Activated CD4-positive, alpha-beta T cell treated with anti-CD3 and anti-CD28 coated beads for 36 hours (primary cell): ENCODE results near the gene HBQ1. TPM values are rescaled to one million over a fixed set of nuclear protein-coding genes. Genes with fewer than 3 reads are reported as not detected.
"Not testable (repeated sequence)": the region's sequence is repeated elsewhere in the genome, so short reads cannot be mapped to it uniquely, and the experiment has no call there.

Source experiments
- ATAC-seq: fragments of 200-7000 bp; cut with Tn5 transposase; one replicate; pipeline ENCODE4 v1.10.0; 2021; ENCODE audit warnings: mild to moderate bottlenecking, moderate library complexity
- CTCF ChIA-PET: fragments of 350-600 bp; sonication (Branson Sonifier 250); formaldehyde crosslinking; loops from one replicate; lab custom pipeline; 2021; ENCODE audit warnings: antibody characterized with exemption; lab: Charles Lee
- POLR2A ChIA-PET: fragments of 350-600 bp; sonication (Branson Sonifier 250); formaldehyde crosslinking; loops from one replicate; lab custom pipeline; 2021; ENCODE audit warnings: antibody characterized with exemption, inconsistent platforms; lab: Charles Lee
- DNase-seq: peaks from one replicate; pipeline ENCODE4 v3.0.0-alpha.2; 2020
- H3K27ac Mint-ChIP-seq: one replicate; pipeline ENCODE4 v1.8.0; 2021; ENCODE audit warnings: mixed read lengths
- H3K27me3 Mint-ChIP-seq: one replicate; pipeline ENCODE4 v1.8.0; 2021; ENCODE audit warnings: mixed read lengths
- H3K36me3 Mint-ChIP-seq: one replicate; pipeline ENCODE4 v1.8.0; 2021; ENCODE audit warnings: low read depth, mixed read lengths
- H3K4me1 Mint-ChIP-seq: one replicate; pipeline ENCODE4 v1.8.0; 2021; ENCODE audit warnings: mixed read lengths
- H3K4me3 Mint-ChIP-seq: one replicate; pipeline ENCODE4 v1.8.0; 2021; ENCODE audit warnings: mild to moderate bottlenecking, moderate library complexity, mixed read lengths
- H3K9me3 Mint-ChIP-seq: one replicate; pipeline ENCODE4 v1.8.0; 2021; ENCODE audit warnings: low read depth, mixed read lengths
- intact Hi-C, 2 experiments: fragments of 100-400 bp; cut with DNase I in 1 of 2; cut with micrococcal nuclease in 1 of 2; formaldehyde crosslinking; loops; one replicate each; pipeline versions ENCODE4 v1.14.2 to v1.15.1; 2022 to 2024; cut with DNase I, micrococcal nuclease
- total RNA-seq, 2 experiments: library from RNA; stranded (reverse); gene quantifications; one replicate each; pipeline ENCODE4 v1.2.3, GENCODE V29; 2021

Gene HBQ1
- total RNA-seq, 2 experiments from 2014 or later = 0.37 to 1.1 TPM

DNA sequence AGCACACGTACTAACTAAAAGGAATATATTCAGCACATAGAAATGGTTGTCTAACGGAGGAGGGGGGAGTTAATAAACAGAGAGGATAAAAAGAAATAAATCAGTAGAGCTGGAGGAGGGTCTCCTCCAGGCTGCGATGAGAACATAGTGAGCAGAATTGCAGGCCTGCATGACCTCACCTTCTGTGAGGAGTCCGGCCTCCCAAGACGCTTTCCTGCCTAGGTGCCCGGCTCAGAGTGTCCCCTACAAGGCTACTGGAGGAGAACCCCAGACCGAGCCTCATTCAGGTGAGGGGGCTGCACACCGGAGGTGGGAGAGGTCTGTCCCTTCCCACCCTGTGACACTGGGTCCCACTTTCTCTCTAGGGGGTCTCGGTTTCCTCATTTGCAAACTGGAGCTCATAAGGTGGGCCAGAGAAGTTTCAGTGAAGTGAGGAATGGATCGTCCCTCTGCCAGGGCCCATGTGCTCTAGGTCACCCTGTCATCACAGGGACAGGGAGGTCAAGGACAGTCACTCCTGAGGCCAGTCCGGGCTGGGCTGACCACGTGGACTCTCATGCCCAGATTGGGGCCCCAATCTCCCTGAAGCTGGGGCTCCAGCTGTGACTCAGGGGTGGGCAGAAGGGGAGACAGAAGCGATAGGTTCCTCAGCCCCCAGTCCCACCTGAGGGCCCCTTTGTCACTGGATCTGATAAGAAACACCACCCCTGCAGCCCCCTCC is 17.8 kb upstream of the HBQ1 start:
- Mint-ChIP-seq H3K4me3 (no peak overlapping the region), H3K36me3 (no peaks in the 10 kb centered on the region), H3K27me3 (peaks cover 29% of the 10 kb centered on the region), H3K9me3 (no peaks in the 10 kb centered on the region), H3K4me1 (peaks cover 5% of the 10 kb centered on the region), H3K27ac (no peak overlapping the region)
- ATAC-seq (no peak), DNase-seq (no peak)
- CTCF ChIA-PET = interaction anchor here (0.6 kb wide), 1 partner anchor 56 kb away, joined by 3 read pairs; no protein-coding TSS in a partner anchor
- intact Hi-C loops = loop anchor here (1.0 kb wide), 1 partner anchor 9 kb away; no protein-coding TSS in a partner anchor
- POLR2A ChIA-PET = interaction anchor here (0.6 kb wide), 1 partner anchor 10 kb away, joined by 3 read pairs; the partner anchor contains the start of gene HBZ

DNA sequence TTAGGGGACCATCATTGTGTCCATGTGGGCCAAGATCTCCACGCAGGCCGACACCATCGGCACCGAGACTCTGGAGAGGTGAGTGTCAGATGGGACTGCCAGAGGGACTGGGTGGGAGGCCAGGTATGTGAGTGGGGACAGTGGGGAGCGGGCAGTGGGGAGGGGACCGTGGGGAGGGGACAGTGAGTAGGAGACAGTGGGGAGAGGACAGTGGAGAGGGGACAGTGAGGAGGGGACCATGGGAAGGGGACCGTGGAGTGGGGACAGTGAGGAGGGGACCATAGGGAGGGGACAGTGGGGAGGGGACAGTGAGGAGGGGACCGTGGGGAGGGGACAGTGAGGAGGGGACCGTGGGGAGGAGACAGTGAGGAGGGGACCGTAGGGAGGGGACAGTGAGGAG is 17.1 kb upstream of the HBQ1 start:
- DNase-seq, ATAC-seq, H3K4me1 Mint-ChIP-seq, CTCF ChIA-PET, H3K9me3 Mint-ChIP-seq, H3K36me3 Mint-ChIP-seq, intact Hi-C loops, H3K27ac Mint-ChIP-seq, H3K4me3 Mint-ChIP-seq: not testable (repeated sequence)
- POLR2A ChIA-PET = interaction anchor here (0.6 kb wide), 1 partner anchor 11 kb away, joined by 3 read pairs; the partner anchor contains the start of gene HBZ
- peaks cover 30% of the 10 kb centered on the region for H3K27me3 Mint-ChIP-seq

DNA sequence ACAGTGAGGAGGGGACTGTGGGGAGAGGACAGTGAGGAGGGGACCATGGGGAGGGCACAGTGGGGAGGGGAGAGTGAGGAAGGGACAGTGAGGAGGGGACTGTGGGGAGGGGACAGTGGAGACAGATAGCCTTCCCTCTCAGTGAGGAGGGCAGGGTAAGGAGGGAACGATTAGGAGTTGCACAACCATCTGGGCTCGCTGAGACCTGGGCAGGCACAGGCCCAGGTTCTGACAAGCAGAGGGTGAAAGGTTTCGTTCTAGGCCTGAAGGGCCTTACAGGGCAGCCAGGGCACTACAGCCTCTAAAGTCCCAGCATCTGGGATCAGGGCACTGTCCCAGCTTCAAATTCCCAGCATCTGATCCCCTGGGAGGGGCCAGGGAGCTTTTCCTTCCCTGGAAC is 16.6 kb upstream of the HBQ1 start:
- H3K4me1 Mint-ChIP-seq, POLR2A ChIA-PET, CTCF ChIA-PET, ATAC-seq, H3K9me3 Mint-ChIP-seq, DNase-seq, H3K4me3 Mint-ChIP-seq, intact Hi-C loops, H3K27ac Mint-ChIP-seq, H3K36me3 Mint-ChIP-seq: not testable (repeated sequence)
- H3K27me3 Mint-ChIP-seq = peaks cover 33% of the 10 kb centered on the region

DNA sequence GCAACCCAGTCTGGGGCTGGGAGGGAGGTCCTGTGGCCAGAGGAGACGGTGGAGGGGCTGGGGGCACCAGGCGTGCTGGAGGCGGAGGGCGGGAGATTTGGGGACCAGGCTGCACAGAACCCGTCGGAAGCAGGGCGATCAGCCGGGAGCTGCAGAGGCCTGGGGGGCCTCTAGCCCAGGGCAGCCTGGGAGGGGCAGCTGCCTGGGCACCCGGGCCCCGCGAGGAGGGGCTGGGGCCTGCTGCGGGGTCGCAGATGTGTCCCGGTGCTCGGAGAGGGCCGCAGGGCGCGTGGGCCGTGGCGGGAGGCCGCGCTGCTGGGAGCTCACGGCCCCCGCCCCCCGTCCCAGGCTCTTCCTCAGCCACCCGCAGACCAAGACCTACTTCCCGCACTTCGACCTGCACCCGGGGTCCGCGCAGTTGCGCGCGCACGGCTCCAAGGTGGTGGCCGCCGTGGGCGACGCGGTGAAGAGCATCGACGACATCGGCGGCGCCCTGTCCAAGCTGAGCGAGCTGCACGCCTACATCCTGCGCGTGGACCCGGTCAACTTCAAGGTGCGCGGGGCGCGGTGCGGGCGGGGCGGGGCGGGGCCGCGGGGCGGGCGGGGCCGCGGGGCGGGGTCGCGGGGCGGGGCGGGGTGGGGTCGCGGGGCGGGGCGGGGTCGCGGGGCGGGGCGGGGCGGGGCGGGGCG is 16.0 kb upstream of the HBQ1 start:
- H3K27ac Mint-ChIP-seq, H3K36me3 Mint-ChIP-seq, POLR2A ChIA-PET, H3K9me3 Mint-ChIP-seq, H3K4me1 Mint-ChIP-seq, intact Hi-C loops, CTCF ChIA-PET, H3K4me3 Mint-ChIP-seq, DNase-seq: not testable (repeated sequence)
- ATAC-seq = peak; percentile 56
- H3K27me3 Mint-ChIP-seq = peaks cover 34% of the 10 kb centered on the region

DNA sequence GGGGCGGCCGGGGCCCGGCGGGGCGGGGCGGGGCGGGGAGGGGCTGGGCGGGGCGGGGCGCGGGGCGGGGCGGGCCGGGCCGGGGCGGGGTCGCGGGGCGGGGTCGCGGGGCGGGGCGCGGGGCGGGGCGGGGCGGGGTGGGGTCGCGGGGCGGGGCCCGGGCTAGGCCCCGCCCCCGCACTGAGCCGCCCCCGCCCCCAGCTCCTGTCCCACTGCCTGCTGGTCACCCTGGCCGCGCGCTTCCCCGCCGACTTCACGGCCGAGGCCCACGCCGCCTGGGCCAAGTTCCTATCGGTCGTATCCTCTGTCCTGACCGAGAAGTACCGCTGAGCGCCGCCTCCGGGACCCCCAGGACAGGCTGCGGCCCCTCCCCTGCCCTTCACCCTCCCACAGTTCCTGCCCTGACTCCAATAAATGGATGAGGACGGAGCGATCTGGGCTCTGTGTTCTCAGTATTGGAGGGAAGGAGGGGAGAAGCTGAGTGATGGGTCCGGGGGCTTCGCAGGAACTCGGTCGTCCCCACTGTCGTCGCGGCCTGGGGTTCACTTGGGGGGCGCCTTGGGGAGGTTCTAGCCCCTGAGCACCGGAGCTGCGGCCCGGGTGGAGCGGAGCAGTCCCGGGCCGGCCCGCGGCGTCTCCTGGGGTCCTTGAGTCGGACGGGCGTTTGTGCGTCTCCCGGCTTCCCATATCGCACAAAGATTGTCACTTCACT is 15.3 kb upstream of the HBQ1 start:
- peaks cover 5% of the 10 kb centered on the region for H3K4me1 Mint-ChIP-seq
- H3K36me3 Mint-ChIP-seq = no peaks in the 10 kb centered on the region
- H3K27me3 Mint-ChIP-seq = peaks cover 32% of the 10 kb centered on the region
- ATAC-seq = peak; percentile 16
- ChIA-PET CTCF (interaction anchor here (1.1 kb wide), 1 partner anchor 58 kb away, joined by 3 read pairs; no protein-coding TSS in a partner anchor), POLR2A (no interaction called here)
- DNase-seq = no peak
- intact Hi-C loops = loop anchor here in 1 of 2 experiments (1.0 kb wide), 1 partner anchor 27 kb away; the partner anchor contains the start of gene NPRL3
- H3K27ac Mint-ChIP-seq = no peak overlapping the region
- H3K9me3 Mint-ChIP-seq = no peaks in the 10 kb centered on the region
- H3K4me3 Mint-ChIP-seq = peak overlapping the region; percentile 26

DNA sequence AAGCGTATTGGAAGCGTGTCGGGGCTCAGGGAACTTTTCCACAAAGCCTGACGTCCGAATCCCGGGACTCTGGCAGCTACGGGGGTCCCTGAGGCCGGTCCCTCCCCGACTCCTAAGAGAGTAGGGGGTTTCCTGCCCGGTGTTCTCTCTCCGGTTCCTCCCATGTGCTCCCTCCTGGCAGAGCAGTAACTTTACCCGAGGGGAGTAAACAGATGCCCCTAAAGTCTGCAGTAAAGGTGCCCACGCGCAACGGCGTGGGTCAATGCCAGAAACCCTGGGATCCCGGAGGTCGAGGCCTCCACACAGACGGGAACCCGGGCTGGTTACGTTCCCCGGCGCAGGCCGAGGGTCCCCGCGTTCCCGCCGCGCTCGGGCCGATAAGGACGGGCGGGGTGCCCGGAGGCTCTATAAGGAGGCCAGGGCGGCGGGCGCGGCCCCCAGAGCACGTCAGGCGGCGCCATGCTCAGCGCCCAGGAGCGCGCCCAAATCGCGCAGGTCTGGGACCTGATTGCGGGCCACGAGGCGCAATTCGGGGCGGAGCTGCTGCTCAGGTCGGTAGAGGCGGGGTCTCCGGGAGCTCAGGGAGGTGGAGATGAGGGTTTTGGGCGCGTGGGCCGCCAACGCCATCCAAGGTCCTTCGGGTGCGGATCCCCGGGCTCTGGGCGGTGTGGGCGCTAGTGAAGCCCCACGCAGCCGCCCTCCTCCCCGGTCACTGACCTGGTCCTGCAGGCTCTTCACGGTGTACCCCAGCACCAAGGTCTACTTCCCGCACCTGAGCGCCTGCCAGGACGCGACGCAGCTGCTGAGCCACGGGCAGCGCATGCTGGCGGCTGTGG is 14.5 kb upstream of the HBQ1 start, which contains the start of gene HBM:
TSS of gene HBM (plus strand) at position 440 of the 836 bp plus-strand sequence. CDS start at position 460, 20 bp downstream.
- peak within 1 kb of the TSS; percentile 26 for H3K4me3 Mint-ChIP-seq
- no peaks in the 10 kb centered on the region for H3K36me3 Mint-ChIP-seq
- peaks cover 5% of the 10 kb centered on the region for H3K4me1 Mint-ChIP-seq
- DNase-seq = peak; percentile 41
- no peak within 1 kb of the TSS for H3K27ac Mint-ChIP-seq
- peak; percentile 32 for ATAC-seq
- intact Hi-C loops = loop anchor here in 1 of 2 experiments (1.0 kb wide), 1 partner anchor 27 kb away; the partner anchor contains the start of gene NPRL3
- ChIA-PET POLR2A (no interaction called here), CTCF (interaction anchor here (1.1 kb wide), 1 partner anchor 59 kb away, joined by 3 read pairs; no protein-coding TSS in a partner anchor)
- H3K27me3 Mint-ChIP-seq = peaks cover 37% of the 10 kb centered on the region
- no peaks in the 10 kb centered on the region for H3K9me3 Mint-ChIP-seq

DNA sequence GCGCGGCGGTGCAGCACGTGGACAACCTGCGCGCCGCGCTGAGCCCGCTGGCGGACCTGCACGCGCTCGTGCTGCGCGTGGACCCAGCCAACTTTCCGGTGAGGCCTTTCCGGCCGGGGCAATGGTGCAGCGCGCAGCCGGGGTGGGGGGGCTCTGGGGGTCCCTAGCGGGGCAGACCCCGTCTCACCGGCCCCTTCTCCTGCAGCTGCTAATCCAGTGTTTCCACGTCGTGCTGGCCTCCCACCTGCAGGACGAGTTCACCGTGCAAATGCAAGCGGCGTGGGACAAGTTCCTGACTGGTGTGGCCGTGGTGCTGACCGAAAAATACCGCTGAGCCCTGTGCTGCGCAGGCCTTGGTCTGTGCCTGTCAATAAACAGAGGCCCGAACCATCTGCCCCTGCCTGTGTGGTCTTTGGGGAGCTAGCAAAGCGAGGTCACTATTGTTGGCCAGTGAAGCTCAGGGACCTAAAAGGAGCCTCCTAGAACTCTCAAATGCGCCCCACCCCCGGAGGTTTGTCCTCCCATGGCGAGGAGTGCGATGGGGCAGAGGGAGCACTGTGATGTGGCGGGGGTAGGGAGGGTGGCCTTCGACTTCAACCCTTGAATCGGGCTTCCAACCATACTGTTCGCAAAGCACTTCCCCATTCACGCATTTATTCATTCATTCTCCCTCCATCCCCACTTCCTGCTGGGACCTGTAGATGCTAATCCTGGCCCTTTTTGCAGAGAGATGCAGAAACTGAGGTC is 13.7 kb upstream of the HBQ1 start:
- ATAC-seq = no peak
- H3K9me3 Mint-ChIP-seq = no peaks in the 10 kb centered on the region
- CTCF ChIA-PET = interaction anchor here (1.1 kb wide), 1 partner anchor 60 kb away, joined by 3 read pairs; no protein-coding TSS in a partner anchor
- peaks cover 42% of the 10 kb centered on the region for H3K27me3 Mint-ChIP-seq
- POLR2A ChIA-PET = no interaction called here
- intact Hi-C loops = no loop called here
- no peak overlapping the region for H3K4me3 Mint-ChIP-seq
- H3K36me3 Mint-ChIP-seq = no peaks in the 10 kb centered on the region
- no peak for DNase-seq
- H3K4me1 Mint-ChIP-seq = peaks cover 5% of the 10 kb centered on the region
- no peak overlapping the region for H3K27ac Mint-ChIP-seq

DNA sequence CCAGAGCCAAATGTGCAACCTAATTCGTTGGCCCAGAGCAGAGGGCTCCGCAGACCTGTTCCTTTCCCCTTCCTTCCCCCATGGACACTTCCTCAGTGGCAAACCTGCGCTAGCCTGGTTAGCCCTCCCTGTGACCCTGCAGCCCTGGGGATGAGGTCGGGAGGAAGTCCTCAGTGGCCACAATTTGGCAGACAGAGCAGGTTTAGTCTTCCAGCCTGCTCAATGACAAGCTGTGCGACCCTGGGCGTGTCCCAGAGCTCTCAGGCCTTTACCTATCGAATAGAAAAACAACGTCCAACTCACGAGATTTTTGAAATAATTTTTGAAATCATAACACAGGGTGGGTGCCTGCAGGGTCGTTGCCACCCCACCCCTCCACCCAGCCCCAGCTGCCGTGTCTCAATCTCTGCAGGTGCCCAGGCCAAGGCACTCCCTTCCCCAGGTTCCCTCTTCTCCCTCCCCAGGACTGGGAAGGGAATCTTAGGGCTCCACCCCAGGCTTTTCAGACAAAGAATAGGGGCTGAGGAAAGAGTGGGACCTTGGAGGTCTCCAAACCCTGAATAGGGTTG is 13.1 kb upstream of the HBQ1 start:
- intact Hi-C loops = no loop called here
- no peak overlapping the region for H3K27ac Mint-ChIP-seq
- CTCF ChIA-PET = interaction anchor here (1.8 kb wide), 1 partner anchor 60 kb away, joined by 5 read pairs; no protein-coding TSS in a partner anchor
- peaks cover 5% of the 10 kb centered on the region for H3K4me1 Mint-ChIP-seq
- H3K4me3 Mint-ChIP-seq = no peak overlapping the region
- DNase-seq (no peak), ATAC-seq (no peak)
- H3K27me3 Mint-ChIP-seq = peaks cover 45% of the 10 kb centered on the region
- no peaks in the 10 kb centered on the region for H3K9me3 Mint-ChIP-seq
- POLR2A ChIA-PET = no interaction called here
- no peaks in the 10 kb centered on the region for H3K36me3 Mint-ChIP-seq

DNA sequence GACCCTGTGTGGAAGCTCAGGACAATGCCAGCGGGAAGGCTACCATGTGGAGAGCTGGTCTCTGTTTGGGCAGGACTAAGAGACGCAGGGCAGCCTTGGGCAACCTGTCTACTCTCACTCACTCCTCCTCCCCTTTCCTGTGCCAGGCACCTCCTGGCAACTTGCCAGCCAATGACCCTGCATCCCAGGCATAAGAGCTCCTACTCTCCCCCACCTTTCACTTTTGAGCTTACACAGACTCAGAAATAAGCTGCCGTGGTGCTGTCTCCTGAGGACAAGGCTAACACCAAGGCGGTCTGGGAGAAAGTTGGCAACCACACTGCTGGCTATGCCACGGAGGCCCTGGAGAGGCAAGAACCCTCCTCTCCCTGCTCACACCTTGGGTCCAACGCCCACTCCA is 11.8 kb upstream of the HBQ1 start:
- DNase-seq (no peak), ATAC-seq (no peak)
- Mint-ChIP-seq H3K36me3 (no peaks in the 10 kb centered on the region), H3K4me3 (no peak overlapping the region), H3K4me1 (peaks cover 5% of the 10 kb centered on the region), H3K27ac (no peak overlapping the region), H3K9me3 (no peaks in the 10 kb centered on the region), H3K27me3 (peaks cover 44% of the 10 kb centered on the region)
- POLR2A ChIA-PET = no interaction called here
- intact Hi-C loops = no loop called here
- CTCF ChIA-PET = interaction anchor here (0.6 to 1.8 kb wide), 6 partner anchors 13 to 438 kb away, joined by 4 to 6 read pairs (median 4); no protein-coding TSS in a partner anchor

DNA sequence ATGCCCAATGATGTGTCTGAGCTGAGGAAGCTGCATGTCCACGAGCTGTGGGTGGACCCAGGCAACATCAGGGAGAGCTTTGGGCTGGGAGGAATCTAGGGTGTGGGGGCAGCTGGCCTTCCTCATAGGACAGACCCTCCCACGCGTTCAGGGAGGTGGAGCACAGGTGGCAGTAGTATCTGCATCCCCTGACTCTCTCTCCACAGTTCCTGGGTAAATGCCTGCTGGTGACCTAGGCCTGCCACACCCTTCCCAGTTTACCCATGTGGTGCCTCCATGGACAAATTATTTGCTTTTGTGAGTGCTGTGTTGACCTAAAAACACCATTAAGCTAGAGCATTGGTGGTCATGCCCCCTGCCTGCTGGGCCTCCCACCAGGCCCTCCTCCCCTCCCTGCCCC is 11.2 kb upstream of the HBQ1 start:
- CTCF ChIA-PET = interaction anchor here (0.6 to 1.8 kb wide), 4 partner anchors 62 to 437 kb away, joined by 4 to 5 read pairs (median 4); no protein-coding TSS in a partner anchor
- ATAC-seq (no peak), DNase-seq (no peak)
- Mint-ChIP-seq H3K36me3 (no peaks in the 10 kb centered on the region), H3K27ac (no peak overlapping the region), H3K9me3 (no peaks in the 10 kb centered on the region), H3K4me3 (no peak overlapping the region), H3K4me1 (peaks cover 5% of the 10 kb centered on the region), H3K27me3 (peaks cover 47% of the 10 kb centered on the region)
- POLR2A ChIA-PET = no interaction called here
- intact Hi-C loops = no loop called here
